ENCODE data around the gene CTAG2. TPM values are rescaled to one million over a fixed set of nuclear protein-coding genes. Genes with fewer than 3 reads are reported as not detected.

Gene CTAG2
- polyA plus RNA-seq, 4 donors: not detected

Other genes with a start within 250 kb of the CTAG2 start
- gene DNASE1L1, start 244.3 kb downstream of the CTAG2 start, polyA plus RNA-seq (ENCODE audit: insufficient read length in 4 of 4): 10 to 100 TPM; 10.1 to 16.5 (median 12.0) TPM
- gene TAFAZZIN, start 242.0 kb downstream of the CTAG2 start, polyA plus RNA-seq (ENCODE audit: insufficient read length in 4 of 4): 10 to 100 TPM; 23.9 to 50.8 (median 33.3) TPM
- gene ATP6AP1, start 224.9 kb downstream of the CTAG2 start, polyA plus RNA-seq (ENCODE audit: insufficient read length in 4 of 4): 100 to 1,000 TPM in 3 of 4 donors, 10 to 100 TPM in 1; 90.0 to 165 (median 151) TPM
- gene GDI1, start 216.4 kb downstream of the CTAG2 start, polyA plus RNA-seq (ENCODE audit: insufficient read length in 4 of 4): 100 to 1,000 TPM; 120 to 154 (median 127) TPM
- 10 to 100 TPM; 44.1 to 52.3 (median 46.7) TPM for gene FAM50A, start 209.4 kb downstream of the CTAG2 start, polyA plus RNA-seq (ENCODE audit: insufficient read length in 4 of 4)
- gene PLXNA3, start 195.3 kb downstream of the CTAG2 start, polyA plus RNA-seq (ENCODE audit: insufficient read length in 4 of 4): 10 to 100 TPM; 45.2 to 69.6 (median 53.6) TPM
- gene LAGE3, start 174.3 kb downstream of the CTAG2 start, polyA plus RNA-seq (ENCODE audit: insufficient read length in 4 of 4): 10 to 100 TPM; 11.2 to 14.8 (median 12.2) TPM
- 10 to 100 TPM; 19.9 to 29.3 (median 27.1) TPM for gene UBL4A, start 167.0 kb downstream of the CTAG2 start, polyA plus RNA-seq (ENCODE audit: insufficient read length in 4 of 4)
- gene SLC10A3, start 162.9 kb downstream of the CTAG2 start, polyA plus RNA-seq (ENCODE audit: insufficient read length in 4 of 4): 10 to 100 TPM; 17.2 to 21.7 (median 21.0) TPM
- gene FAM3A, start 137.3 kb downstream of the CTAG2 start, polyA plus RNA-seq (ENCODE audit: insufficient read length in 4 of 4): 10 to 100 TPM; 25.6 to 43.5 (median 30.7) TPM
- gene G6PD, start 106.7 kb downstream of the CTAG2 start, polyA plus RNA-seq (ENCODE audit: insufficient read length in 4 of 4): 10 to 100 TPM; 38.0 to 47.5 (median 40.5) TPM
- 10 to 100 TPM; 12.3 to 19.1 (median 14.4) TPM for gene IKBKG, start 106.0 kb downstream of the CTAG2 start, polyA plus RNA-seq (ENCODE audit: insufficient read length in 4 of 4)
- gene CTAG1A, start 68.4 kb downstream of the CTAG2 start, polyA plus RNA-seq (ENCODE audit: insufficient read length in 4 of 4): not detected
- gene CTAG1B, start 34.3 kb downstream of the CTAG2 start, polyA plus RNA-seq (ENCODE audit: insufficient read length in 4 of 4): not detected
- gene GAB3, start 97.5 kb upstream of the CTAG2 start, polyA plus RNA-seq (ENCODE audit: insufficient read length in 4 of 4): 1 to 10 TPM; 2.2 to 3.0 (median 2.6) TPM
- 10 to 100 TPM; 44.1 to 59.2 (median 58.5) TPM for gene DKC1, start 109.3 kb upstream of the CTAG2 start, polyA plus RNA-seq (ENCODE audit: insufficient read length in 4 of 4)
- 10 to 100 TPM; 30.2 to 41.6 (median 37.2) TPM for gene MPP1, start 151.9 kb upstream of the CTAG2 start, polyA plus RNA-seq (ENCODE audit: insufficient read length in 4 of 4)
- gene SMIM9, start 181.1 kb upstream of the CTAG2 start, polyA plus RNA-seq (ENCODE audit: insufficient read length in 4 of 4): not detected
- 10 to 100 TPM; 13.3 to 21.8 (median 17.1) TPM for gene F8A1, start 232.8 kb upstream of the CTAG2 start, polyA plus RNA-seq (ENCODE audit: insufficient read length in 4 of 4)

Measured in left renal pelvis (tissue), 4 donors.